T1000 (cell line): Measurements from ENCODE around the gene ERP27.

ENCODE experiments used
- DNase-seq: peaks from one replicate; lab custom pipeline; 2025; ENCODE audit warnings: mixed read lengths; lab: John Stamatoyannopoulos, UW

ERP27 gene

GRCh38 chr12:14938301-14938700, at the start of gene ERP27:
Gene ERP27, minus strand, starts transcription at chr12:14938537. Its CDS starts 29 bp downstream, at chr12:14938508.
- DNase-seq: no peak

DNA sequence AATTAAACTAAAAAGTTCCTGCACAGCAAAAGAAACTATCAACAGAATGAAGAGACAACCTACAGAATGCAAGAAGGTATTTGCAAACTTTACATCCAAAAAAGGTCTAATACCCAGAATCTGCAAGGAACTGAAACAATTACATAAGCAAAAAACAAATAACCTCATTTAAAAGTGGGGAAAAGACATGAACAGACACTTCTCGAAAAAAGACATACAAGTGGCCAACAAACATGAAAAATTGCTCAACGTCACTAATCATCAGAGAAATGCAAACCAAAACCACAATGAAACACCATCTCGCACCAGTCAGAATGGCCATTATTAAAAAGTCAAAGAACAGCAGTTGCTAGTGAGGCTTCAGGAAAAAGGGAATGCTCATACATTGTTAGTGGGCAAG, 49.7 kb upstream of the ERP27 start:
- DNase-seq: no peak

DNA sequence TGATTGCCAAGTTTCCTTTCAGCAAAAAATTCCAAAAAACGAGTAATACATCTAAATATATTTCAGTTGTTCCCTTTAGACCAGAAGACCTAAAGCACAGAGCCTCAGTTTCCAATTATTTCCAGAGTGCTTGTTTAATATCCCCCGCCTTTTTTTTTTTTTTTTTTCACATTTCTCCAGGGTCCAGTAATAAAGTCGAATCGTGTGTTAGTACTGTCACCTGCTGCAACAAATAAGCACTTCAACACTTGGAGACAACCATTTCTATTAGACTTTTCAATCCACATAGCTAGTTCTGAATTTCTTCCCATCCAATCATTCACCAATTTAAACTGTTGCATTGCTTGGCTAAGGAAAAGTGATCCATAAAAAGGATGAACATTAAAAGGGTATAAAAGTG, 48.1 kb upstream of the ERP27 start:
- no peak for DNase-seq

GRCh38 chr12:14984766-14985285, 46.5 kb upstream of the ERP27 start:
- DNase-seq: no peak

- no peak for DNase-seq
Measured at GRCh38 chr12:14984036-14984435, 45.7 kb upstream of the ERP27 start.

GRCh38 chr12:14982991-14983390, 44.7 kb upstream of the ERP27 start:
- no peak for DNase-seq

DNA sequence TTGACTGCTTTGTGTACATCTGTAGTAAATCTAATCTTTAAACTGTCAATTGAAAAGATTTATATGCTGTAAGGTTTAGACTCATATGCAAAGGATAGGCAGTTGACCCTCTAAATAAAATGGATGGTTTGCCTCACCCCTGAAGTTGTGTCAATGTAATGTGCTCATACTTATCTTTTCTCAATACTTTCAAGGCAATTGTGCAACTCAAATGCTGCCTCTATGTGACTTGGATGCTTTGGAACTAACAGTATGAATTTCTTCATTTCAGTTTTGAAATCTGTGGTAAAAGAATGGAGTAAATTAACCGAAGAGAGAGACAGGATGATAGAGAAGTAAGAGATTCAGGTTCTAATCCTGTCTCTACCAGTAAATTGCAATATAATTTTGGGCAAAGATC, 44.2 kb upstream of the ERP27 start:
- no peak for DNase-seq

- no peak for DNase-seq
Measured at GRCh38 chr12:14981049-14981448, 42.7 kb upstream of the ERP27 start.

DNA sequence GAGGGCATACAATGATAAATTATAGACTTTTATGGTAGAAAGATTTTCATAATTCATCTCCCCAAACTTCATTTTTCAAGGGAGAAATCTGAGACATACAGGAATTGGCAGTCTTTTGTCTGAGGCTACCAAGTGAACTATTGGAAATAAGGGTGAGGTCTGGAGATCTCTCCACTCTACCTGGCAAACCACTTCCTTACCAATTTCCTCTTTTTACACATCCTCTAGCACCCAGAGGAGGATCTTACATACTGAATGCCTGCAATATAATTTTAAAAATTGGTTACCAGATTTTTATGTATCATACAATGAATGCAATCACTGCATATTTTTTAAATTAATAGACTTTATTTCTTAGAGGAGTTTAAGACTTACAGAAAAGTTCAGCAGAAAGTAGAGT, 41.1 kb upstream of the ERP27 start:
- no peak for DNase-seq

DNA sequence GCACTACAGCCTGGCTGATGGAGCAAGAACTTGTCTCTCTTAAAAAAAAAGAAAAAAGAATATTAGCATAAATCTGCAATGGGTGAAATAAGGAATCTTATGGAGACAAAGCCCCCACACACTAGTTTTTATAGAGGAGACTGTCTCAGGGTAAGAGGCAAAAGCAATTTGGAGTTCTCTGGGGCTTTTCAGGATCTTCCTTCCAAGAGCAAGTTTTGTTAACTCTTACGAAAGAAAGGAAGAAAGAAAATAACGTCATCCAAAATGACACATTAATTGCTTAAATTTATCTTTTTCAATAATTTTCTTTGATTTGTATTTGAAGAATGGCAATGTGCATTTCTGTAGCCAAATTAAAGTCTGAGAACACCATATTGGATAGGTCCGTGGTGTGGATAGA, 38.3 kb upstream of the ERP27 start:
- no peak for DNase-seq

DNA sequence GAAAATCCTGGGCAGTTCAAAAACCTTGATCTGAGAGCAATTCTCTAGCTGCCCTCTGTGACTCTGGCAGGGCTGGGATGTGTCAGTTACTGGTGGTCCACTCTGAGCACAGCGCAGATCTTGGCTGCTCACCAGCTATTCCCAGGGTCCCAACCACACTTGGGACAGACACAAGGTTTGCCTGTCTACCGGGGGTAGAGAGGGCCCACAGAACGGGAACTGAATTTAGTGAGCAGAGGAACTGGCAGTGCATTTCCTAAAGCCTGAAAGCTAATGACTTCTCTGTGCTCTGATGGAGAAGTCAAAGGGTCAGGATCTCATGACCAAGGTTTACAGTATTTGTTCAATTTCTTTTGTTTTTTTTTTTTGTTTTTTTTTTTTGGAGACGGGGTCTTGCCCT, 37.1 kb upstream of the ERP27 start:
- DNase-seq: no peak

DNA sequence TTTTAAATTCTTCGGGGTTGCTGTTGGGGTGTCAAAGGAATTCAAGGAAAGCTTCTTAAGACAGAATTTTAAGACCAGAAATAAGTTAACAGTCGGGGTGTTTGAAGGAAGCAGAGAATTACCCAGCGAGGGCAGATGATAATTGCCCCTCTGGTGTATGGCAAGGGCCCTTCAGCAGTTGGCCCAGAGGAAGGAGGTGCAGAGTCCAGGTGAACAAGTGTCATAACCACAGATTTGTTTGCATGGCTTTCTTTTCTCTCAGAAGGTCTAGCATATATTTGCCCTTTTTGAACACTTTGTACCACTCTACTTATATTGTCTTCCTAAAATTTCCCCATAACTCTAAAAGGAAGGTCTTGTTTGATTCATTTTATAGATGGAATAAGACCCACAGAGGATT, 36.3 kb upstream of the ERP27 start:
- DNase-seq: no peak

GRCh38 chr12:14972816-14973215, 34.5 kb upstream of the ERP27 start, which contains the start of gene PDE6H:
Gene PDE6H, plus strand, starts transcription at chr12:14973042. Its CDS starts 4,971 bp downstream, at chr12:14978013.
- DNase-seq: no peak

DNA sequence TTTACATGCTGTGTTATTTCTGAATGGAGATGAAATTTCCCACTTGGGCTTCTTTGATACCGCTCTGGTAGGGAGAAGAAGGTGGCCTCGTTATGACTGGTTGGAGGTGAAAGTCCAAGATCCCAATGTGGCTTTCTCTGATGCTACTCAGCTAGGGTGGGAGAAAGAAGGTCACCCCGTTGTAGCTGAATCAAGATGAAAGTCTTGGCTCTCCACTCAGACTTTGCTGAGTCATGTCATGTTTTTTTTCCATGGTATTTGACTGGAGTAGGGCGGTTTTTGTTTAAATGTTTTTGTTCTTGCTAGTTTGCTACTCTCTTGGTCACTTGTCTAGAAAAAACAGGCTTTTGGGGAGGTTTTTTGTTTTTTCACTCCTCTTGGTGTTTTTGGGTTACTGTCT, 32.1 kb upstream of the ERP27 start:
- no peak for DNase-seq

- DNase-seq: no peak
Measured at GRCh38 chr12:14968478-14968877, 30.1 kb upstream of the ERP27 start.

- no peak for DNase-seq
Measured at GRCh38 chr12:14965221-14965620, 26.9 kb upstream of the ERP27 start.

DNA sequence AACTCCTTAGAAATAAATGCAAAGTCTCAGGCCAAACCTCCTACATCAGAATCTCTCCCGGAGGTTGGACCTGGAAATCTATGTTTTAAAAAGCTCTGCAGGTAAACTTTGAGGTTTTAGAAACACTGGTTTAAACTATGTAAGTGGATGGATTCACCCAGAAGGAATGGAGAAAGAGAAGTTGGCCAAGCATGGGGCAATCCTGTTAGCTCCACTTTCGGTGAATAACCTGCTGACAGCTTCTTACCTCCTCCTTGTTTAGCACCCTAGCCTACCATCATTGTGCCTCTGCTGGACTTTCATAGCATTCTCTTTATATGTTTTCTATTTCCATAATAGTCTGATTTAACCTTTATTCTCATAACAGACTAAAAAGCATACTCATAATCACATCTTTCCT, 26.1 kb upstream of the ERP27 start:
- DNase-seq: no peak

GRCh38 chr12:14963520-14963919, 25.2 kb upstream of the ERP27 start:
- DNase-seq: no peak

- DNase-seq: no peak
Measured at GRCh38 chr12:14962797-14963196, 24.5 kb upstream of the ERP27 start.

DNA sequence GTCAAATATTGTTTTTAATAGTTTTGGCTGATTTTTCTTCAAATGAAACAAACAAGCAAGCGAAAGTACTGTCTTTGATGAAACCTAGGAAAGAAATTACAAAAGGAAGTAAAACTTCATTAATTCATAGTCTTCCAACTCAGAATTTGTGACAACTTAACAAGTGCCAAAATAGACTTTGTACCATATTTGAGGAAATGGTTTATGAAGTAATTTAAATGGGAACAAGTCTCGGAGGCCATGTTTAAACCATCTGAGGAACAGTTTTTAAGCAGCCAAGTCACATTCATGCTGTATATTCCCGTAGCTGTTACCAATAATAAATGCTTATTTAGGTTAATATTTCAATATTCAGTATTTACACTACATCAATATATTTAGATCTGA, 23.8 kb upstream of the ERP27 start:
- DNase-seq: no peak

DNA sequence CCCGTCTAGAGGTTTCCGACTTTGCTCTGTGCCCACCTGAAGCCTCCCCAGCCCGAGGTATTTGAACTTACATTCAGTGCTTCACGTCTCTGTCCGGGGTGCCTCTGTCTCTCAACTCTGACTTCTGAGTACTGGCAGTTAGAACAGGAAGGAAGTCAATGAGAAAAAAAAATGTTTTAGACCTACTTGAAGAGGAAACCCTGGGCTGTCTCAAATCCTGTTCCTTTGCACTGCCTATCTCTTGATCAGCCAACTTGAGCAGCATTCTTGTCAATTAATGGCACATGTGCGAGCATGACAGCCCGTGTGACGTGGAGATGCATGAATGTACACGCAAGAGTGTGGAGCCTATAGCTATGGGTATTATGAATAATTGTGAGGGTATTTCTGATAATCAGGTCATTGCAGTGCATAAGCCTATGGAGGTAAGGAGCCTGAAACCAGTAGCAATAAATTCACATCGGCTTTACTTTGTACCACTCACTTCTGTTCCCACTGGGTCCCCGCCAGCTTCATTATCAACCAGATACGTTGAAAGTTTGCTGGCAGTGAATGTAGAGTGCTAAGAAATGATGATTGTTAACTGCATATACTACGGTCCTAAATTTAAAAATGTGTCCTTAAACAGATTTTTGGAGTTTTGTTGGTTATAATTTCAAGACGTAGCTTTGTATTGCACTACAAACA, 23.3 kb upstream of the ERP27 start, which contains the start of gene ARHGDIB:
Gene ARHGDIB (minus strand): TSS at position 136 of the 687 bp plus-strand sequence. CDS start 10,889 bp downstream, outside the sequence.
- DNase-seq: no peak

- no peak for DNase-seq
Measured at GRCh38 chr12:14960548-14961465, 22.5 kb upstream of the ERP27 start.
